ENCODE measurements around the gene TOR1A. TPM values are rescaled to one million over a fixed set of nuclear protein-coding genes. Genes with fewer than 3 reads are reported as not detected.

TOR1A gene
- total and polyA plus RNA-seq, 2 experiments from 2014 or later, result 73.6 to 101 TPM

- H3F3A ChIP-seq (ENCODE audit: insufficient read depth), result peaks cover 29% of the 10 kb centered on the region
- H3K27me3 ChIP-seq (replicated peaks; ENCODE audit: insufficient read depth), result no peaks in the 10 kb centered on the region
- peak overlapping the region; percentile 92 for H3K4me3 ChIP-seq
- H2AFZ ChIP-seq, result peak overlapping the region; percentile 92
- WGBS, 2 experiments (ENCODE audit: low coverage in 1 of 2, low lambda C conversion rate in 2 of 2, missing lambda C conversion rate in 2 of 2), result 28 to 34% methylated on average over 15 to 16 of the region's 16 CpGs
- H3K9me3 ChIP-seq (ENCODE audit: low read depth), result no peaks in the 10 kb centered on the region
- no peaks in the 10 kb centered on the region for H3K9me2 ChIP-seq (ENCODE audit: insufficient read depth)
- in situ Hi-C loops (cut with MboI), result no loop called here
- H3K79me2 ChIP-seq (ENCODE audit: insufficient read depth), result peaks cover 64% of the 10 kb centered on the region
- peak overlapping the region; percentile 97 for H3K4me2 ChIP-seq (ENCODE audit: unreplicated experiment)
- H4K20me1 ChIP-seq (ENCODE audit: insufficient read depth), result no peaks in the 10 kb centered on the region
- no peak for TF ChIP-seq EZH2phosphoT487 (IDR thresholded peaks at IDR 0.05; ENCODE audit: insufficient read depth, low read depth)
- no peak for TF ChIP-seq EZH2 (IDR thresholded peaks at IDR 0.05; ENCODE audit: insufficient read depth, poor library complexity, severe bottlenecking)
- DNase-seq, result peak; percentile 24
- H3K27ac ChIP-seq, result no peak overlapping the region; the same call in 1 of the 2 replicates
- peak overlapping the region; percentile 92 for H3K9ac ChIP-seq
- H3K36me3 ChIP-seq (ENCODE audit: low read depth), result peaks cover 14% of the 10 kb centered on the region; the same call in 1 of the 2 replicates
- H3K4me1 ChIP-seq (ENCODE audit: insufficient read depth), result peaks cover 39% of the 10 kb centered on the region
These were observed 12.5 kb upstream of the TOR1A start for GRCh38 chr9:129836311-129837007.

GRCh38 chr9:129835860-129836223 lies 11.9 kb upstream of the TOR1A start:
- in situ Hi-C loops (cut with MboI), result no loop called here
- H3K9me2 ChIP-seq (ENCODE audit: insufficient read depth), result no peaks in the 10 kb centered on the region
- no peaks in the 10 kb centered on the region for H3K9me3 ChIP-seq (ENCODE audit: low read depth)
- no peak for DNase-seq
- peak overlapping the region; percentile 92 for H2AFZ ChIP-seq
- H3K4me2 ChIP-seq (ENCODE audit: unreplicated experiment), result peak overlapping the region; percentile 97
- peak overlapping the region; percentile 92 for H3K4me3 ChIP-seq
- peak overlapping the region; percentile 92 for H3K9ac ChIP-seq
- peaks cover 39% of the 10 kb centered on the region for H3K4me1 ChIP-seq (ENCODE audit: insufficient read depth)
- peaks cover 29% of the 10 kb centered on the region for H3F3A ChIP-seq (ENCODE audit: insufficient read depth)
- H3K36me3 ChIP-seq (ENCODE audit: low read depth), result peaks cover 19% of the 10 kb centered on the region; the same call in 1 of the 2 replicates
- no peaks in the 10 kb centered on the region for H3K27me3 ChIP-seq (replicated peaks; ENCODE audit: insufficient read depth)
- H3K79me2 ChIP-seq (ENCODE audit: insufficient read depth), result peaks cover 58% of the 10 kb centered on the region
- H4K20me1 ChIP-seq (ENCODE audit: insufficient read depth), result no peaks in the 10 kb centered on the region
- TF ChIP-seq EZH2phosphoT487 (IDR thresholded peaks at IDR 0.05; ENCODE audit: insufficient read depth, low read depth) (no peak), EZH2 (IDR thresholded peaks at IDR 0.05; ENCODE audit: insufficient read depth, poor library complexity, severe bottlenecking) (no peak)
- 1 to 2% methylated on average over 19 of the region's 19 CpGs for WGBS, 2 experiments (ENCODE audit: low coverage in 1 of 2, low lambda C conversion rate in 2 of 2, missing lambda C conversion rate in 2 of 2)
- peak overlapping the region; percentile 60 for H3K27ac ChIP-seq

DNA sequence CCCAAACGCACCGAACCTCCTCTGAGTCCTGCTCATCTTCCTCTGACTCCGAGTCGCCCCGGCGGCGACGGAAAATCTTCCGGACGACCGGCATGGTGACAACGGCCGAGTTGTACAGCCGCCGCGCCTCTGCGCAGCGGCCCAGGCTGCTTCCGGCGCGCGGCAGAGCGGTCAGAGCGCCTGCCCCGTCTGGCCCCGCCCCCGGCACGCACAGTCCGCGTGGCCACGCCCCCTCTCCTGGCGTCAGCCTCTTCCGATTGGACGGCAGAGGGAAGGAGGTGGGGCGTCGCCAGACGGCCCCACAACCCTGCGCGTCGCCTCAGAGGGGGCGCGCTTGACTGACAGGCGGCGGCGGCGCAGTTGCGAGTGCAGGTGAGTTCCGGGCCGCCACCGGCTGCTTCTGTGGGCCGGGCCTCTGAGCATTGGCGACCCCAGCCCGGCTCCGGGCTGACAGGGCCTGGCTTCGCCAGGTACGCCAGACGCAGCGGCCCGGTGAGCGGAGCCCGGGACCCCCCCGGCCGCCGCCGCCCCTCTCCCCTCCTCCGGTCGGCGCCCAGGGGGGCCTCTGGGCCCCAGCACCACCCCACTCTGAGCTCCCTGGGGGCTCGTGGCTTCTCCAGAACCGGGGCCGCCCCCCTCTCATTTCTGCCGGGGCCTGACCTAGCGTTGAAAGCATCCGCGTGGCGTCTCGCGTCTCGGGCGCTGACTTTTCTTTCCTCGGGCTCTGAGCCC lies 11.4 kb upstream of the TOR1A start, which contains the start of the genes C9orf78 and USP20:
C9orf78 (minus strand) TSS at position 148 of the 732 bp plus-strand sequence; CDS start at position 94, 54 bp downstream.
USP20 (plus strand) TSS at position 331 of the 732 bp plus-strand sequence. CDS start 17,098 bp downstream, outside the sequence.
- peak; percentile 100 for DNase-seq
- H3K4me1 ChIP-seq (ENCODE audit: insufficient read depth), result peaks cover 39% of the 10 kb centered on the region
- 1 to 3% methylated on average over 65 to 73 of the region's 81 CpGs for WGBS, 2 experiments (ENCODE audit: low coverage in 1 of 2, low lambda C conversion rate in 2 of 2, missing lambda C conversion rate in 2 of 2)
- no peaks in the 10 kb centered on the region for H3K27me3 ChIP-seq (replicated peaks; ENCODE audit: insufficient read depth)
- peak within 1 kb of the TSS; percentile 97 for H3K4me2 ChIP-seq (ENCODE audit: unreplicated experiment)
- peaks cover 52% of the 10 kb centered on the region for H3K79me2 ChIP-seq (ENCODE audit: insufficient read depth)
- no peaks in the 10 kb centered on the region for H3K9me2 ChIP-seq (ENCODE audit: insufficient read depth)
- H3F3A ChIP-seq (ENCODE audit: insufficient read depth), result peaks cover 29% of the 10 kb centered on the region
- H3K27ac ChIP-seq, result peak within 1 kb of the TSS; percentile 60
- H2AFZ ChIP-seq, result peak within 1 kb of the TSS; percentile 92
- TF ChIP-seq EZH2 (IDR thresholded peaks at IDR 0.05; ENCODE audit: insufficient read depth, poor library complexity, severe bottlenecking) (no peak), EZH2phosphoT487 (IDR thresholded peaks at IDR 0.05; ENCODE audit: insufficient read depth, low read depth) (no peak)
- peak within 1 kb of the TSS; percentile 92 for H3K9ac ChIP-seq
- in situ Hi-C loops (cut with MboI), result no loop called here
- no peaks in the 10 kb centered on the region for H3K9me3 ChIP-seq (ENCODE audit: low read depth)
- H3K4me3 ChIP-seq, result peak within 1 kb of the TSS; percentile 92
- no peaks in the 10 kb centered on the region for H4K20me1 ChIP-seq (ENCODE audit: insufficient read depth)
- H3K36me3 ChIP-seq (ENCODE audit: low read depth), result peaks cover 20% of the 10 kb centered on the region; the same call in 1 of the 2 replicates

- Histone ChIP-seq H3K9ac (peak overlapping the region; percentile 92), H3K27me3 (replicated peaks; ENCODE audit: insufficient read depth) (no peaks in the 10 kb centered on the region), H2AFZ (peak overlapping the region; percentile 92), H3K9me2 (ENCODE audit: insufficient read depth) (no peaks in the 10 kb centered on the region), H3K9me3 (ENCODE audit: low read depth) (no peaks in the 10 kb centered on the region), H3F3A (ENCODE audit: insufficient read depth) (peaks cover 29% of the 10 kb centered on the region), H3K79me2 (ENCODE audit: insufficient read depth) (peaks cover 45% of the 10 kb centered on the region), H3K4me2 (ENCODE audit: unreplicated experiment) (peak overlapping the region; percentile 94), H3K4me1 (ENCODE audit: insufficient read depth) (peaks cover 36% of the 10 kb centered on the region), H4K20me1 (ENCODE audit: insufficient read depth) (no peaks in the 10 kb centered on the region), H3K4me3 (peak overlapping the region; percentile 92), H3K27ac (peak overlapping the region; percentile 58), H3K36me3 (ENCODE audit: low read depth) (peaks cover 20% of the 10 kb centered on the region; the same call in 1 of the 2 replicates)
- 1 to 2% methylated on average over 31 to 32 of the region's 32 CpGs for WGBS, 2 experiments (ENCODE audit: low coverage in 1 of 2, low lambda C conversion rate in 2 of 2, missing lambda C conversion rate in 2 of 2)
- DNase-seq, result peak; percentile 65
- TF ChIP-seq EZH2phosphoT487 (IDR thresholded peaks at IDR 0.05; ENCODE audit: insufficient read depth, low read depth) (no peak), EZH2 (IDR thresholded peaks at IDR 0.05; ENCODE audit: insufficient read depth, poor library complexity, severe bottlenecking) (no peak)
- in situ Hi-C loops (cut with MboI), result no loop called here
These were observed 10.7 kb upstream of the TOR1A start for GRCh38 chr9:129834489-129835127.
